Stomach (tissue), 4 donors: ENCODE data around the gene RTCA.

Source experiments
- CTCF ChIP-seq, 7 experiments: fragments of 450-650 bp in 4 of 7; fragments of 200-600 bp in 3 of 7; sonication (generic) in 3 of 7; IDR thresholded peaks; one replicate each; pipeline ENCODE4 v1.5.1; 2016 to 2019; ENCODE audit warnings: antibody characterized with exemption in 7 of 7, control low read depth in 2 of 7, mild to moderate bottlenecking in 1 of 7
- POLR2A ChIP-seq, 4 donors: fragments of 450-650 bp; IDR thresholded peaks; one replicate each; pipeline ENCODE4 v1.6.1; 2016; ENCODE audit warnings: antibody characterized with exemption in 4 of 4, control low read depth in 2 of 4, mild to moderate bottlenecking in 1 of 4, moderate library complexity in 1 of 4

- TF ChIP-seq CTCF (IDR thresholded peaks at IDR 0.05) = no peak
- no peak for TF ChIP-seq POLR2A (IDR thresholded peaks at IDR 0.05)
These were observed 36.2 kb upstream of the RTCA start for GRCh38 chr1:100229681-100230443.
